GM20431 (cell line): Measurements from ENCODE around the gene MRPL3.
"Not testable (repeated sequence)": the region's sequence is repeated elsewhere in the genome, so short reads cannot be mapped to it uniquely, and the experiment has no call there.

Source experiments
- in situ Hi-C: fragments of 300-500 bp; cut with MseI, MboI; formaldehyde crosslinking; loops from one replicate; pipeline ENCODE4 v1.15.0; 2020; ENCODE audit warnings: low sequenced_read_pairs; ENCODE audit not compliant: unreplicated experiment

Gene MRPL3

GRCh38 chr3:131518680-131519079 is 15.9 kb upstream of the MRPL3 start:
- in situ Hi-C loops: no loop called here

- in situ Hi-C loops: no loop called here
Observed at GRCh38 chr3:131505421-131505820, 2.6 kb upstream of the MRPL3 start.

- in situ Hi-C loops: no loop called here
Observed at GRCh38 chr3:131503320-131503635, 507 bp upstream of the MRPL3 start.

GRCh38 chr3:131501949-131502348 is 822 bp downstream of the MRPL3 start:
- in situ Hi-C loops: no loop called here

- in situ Hi-C loops: no loop called here
Observed at GRCh38 chr3:131494706-131495105, 8.1 kb downstream of the MRPL3 start.

- in situ Hi-C loops: no loop called here
Observed at GRCh38 chr3:131491775-131492174, 11.0 kb downstream of the MRPL3 start.

GRCh38 chr3:131491084-131491483 is 11.7 kb downstream of the MRPL3 start:
- in situ Hi-C loops: no loop called here

- in situ Hi-C loops: not testable (repeated sequence)
Observed at GRCh38 chr3:131486545-131486944, 16.2 kb downstream of the MRPL3 start.

- in situ Hi-C loops: no loop called here
Observed at GRCh38 chr3:131485119-131485518, 17.7 kb downstream of the MRPL3 start.

GRCh38 chr3:131484496-131485111 is 18.2 kb downstream of the MRPL3 start:
- in situ Hi-C loops: no loop called here

GRCh38 chr3:131480116-131480515 is 22.7 kb downstream of the MRPL3 start:
- in situ Hi-C loops: no loop called here

- in situ Hi-C loops: no loop called here
Observed at GRCh38 chr3:131477813-131478212, 25.0 kb downstream of the MRPL3 start.

- in situ Hi-C loops: no loop called here
Observed at GRCh38 chr3:131474115-131474514, 28.7 kb downstream of the MRPL3 start.

- in situ Hi-C loops: no loop called here
Observed at GRCh38 chr3:131470377-131470776, 32.4 kb downstream of the MRPL3 start.

GRCh38 chr3:131458653-131459052 is 44.1 kb downstream of the MRPL3 start:
- in situ Hi-C loops: no loop called here

- in situ Hi-C loops: no loop called here
Observed at GRCh38 chr3:131457220-131457619, 45.6 kb downstream of the MRPL3 start.

GRCh38 chr3:131454501-131454900 is 48.3 kb downstream of the MRPL3 start:
- in situ Hi-C loops: no loop called here

- in situ Hi-C loops: no loop called here
Observed at GRCh38 chr3:131453533-131453932, 49.2 kb downstream of the MRPL3 start.

- in situ Hi-C loops: no loop called here
Observed at GRCh38 chr3:131447349-131447748, 55.4 kb downstream of the MRPL3 start.

GRCh38 chr3:131444180-131444579 is 58.6 kb downstream of the MRPL3 start:
- in situ Hi-C loops: no loop called here

GRCh38 chr3:131439084-131439483 is 63.7 kb downstream of the MRPL3 start:
- in situ Hi-C loops: no loop called here

- in situ Hi-C loops: no loop called here
Observed at GRCh38 chr3:131435000-131435399, 67.8 kb downstream of the MRPL3 start.

- in situ Hi-C loops: no loop called here
Observed at GRCh38 chr3:131432441-131432840, 70.3 kb downstream of the MRPL3 start.
